HUDEP-2 (cell line): ENCODE data around the gene MRC2.
"Not testable (repeated sequence)": the region's sequence is repeated elsewhere in the genome, so short reads cannot be mapped to it uniquely, and the experiment has no call there.

Experiments used
- DNase-seq, 76 experiments: peaks; one replicate each; lab custom pipeline; 2025; ENCODE audit not compliant: unreplicated experiment in 76 of 76; lab: John Stamatoyannopoulos, UW

MRC2 gene

GRCh38 chr17:62696726-62697490, 69.4 kb downstream of the MRC2 start:
- DNase-seq: no peak

DNA sequence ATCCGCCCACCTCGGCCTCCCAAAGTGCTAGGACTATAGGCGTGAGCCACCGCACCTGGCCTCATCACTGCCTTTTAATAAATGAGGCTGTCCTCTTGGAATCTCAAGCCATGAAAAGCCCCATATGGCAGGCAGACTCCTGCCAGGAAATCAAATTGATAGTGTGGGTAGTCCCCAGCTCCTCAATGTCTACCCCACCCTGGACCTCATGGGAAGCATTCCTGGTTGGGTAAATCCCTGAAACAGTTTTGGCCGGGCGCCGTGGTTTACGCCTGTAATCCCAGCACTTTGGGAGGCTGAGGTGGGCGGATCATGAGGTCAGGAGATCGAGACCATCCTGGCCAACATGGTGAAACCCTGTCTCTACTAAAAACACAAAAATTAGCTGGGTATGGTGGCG, 71.0 kb downstream of the MRC2 start:
- not testable (repeated sequence) for DNase-seq

GRCh38 chr17:62700964-62701705, 73.7 kb downstream of the MRC2 start:
- no peak for DNase-seq

DNA sequence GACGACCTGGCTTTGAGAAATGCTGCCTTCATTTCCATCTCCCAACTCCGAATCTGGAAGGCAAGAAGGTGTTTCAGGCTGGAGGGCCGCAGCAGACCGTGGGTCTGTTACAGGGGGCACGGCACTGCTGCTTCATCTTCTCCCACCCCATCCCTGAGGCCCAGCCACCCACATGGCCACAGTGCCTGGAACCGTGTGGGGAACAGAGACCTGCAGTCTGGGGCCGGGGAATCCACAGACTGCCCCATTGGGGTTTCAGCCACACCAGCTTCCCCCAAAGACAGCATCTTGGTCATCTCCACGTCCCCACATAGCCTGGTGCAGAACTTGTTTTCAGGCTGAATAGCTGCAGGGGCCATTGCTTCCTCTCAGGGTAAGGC, 74.2 kb downstream of the MRC2 start:
- DNase-seq: no peak

GRCh38 chr17:62702746-62703260, 75.3 kb downstream of the MRC2 start:
- DNase-seq: no peak

DNA sequence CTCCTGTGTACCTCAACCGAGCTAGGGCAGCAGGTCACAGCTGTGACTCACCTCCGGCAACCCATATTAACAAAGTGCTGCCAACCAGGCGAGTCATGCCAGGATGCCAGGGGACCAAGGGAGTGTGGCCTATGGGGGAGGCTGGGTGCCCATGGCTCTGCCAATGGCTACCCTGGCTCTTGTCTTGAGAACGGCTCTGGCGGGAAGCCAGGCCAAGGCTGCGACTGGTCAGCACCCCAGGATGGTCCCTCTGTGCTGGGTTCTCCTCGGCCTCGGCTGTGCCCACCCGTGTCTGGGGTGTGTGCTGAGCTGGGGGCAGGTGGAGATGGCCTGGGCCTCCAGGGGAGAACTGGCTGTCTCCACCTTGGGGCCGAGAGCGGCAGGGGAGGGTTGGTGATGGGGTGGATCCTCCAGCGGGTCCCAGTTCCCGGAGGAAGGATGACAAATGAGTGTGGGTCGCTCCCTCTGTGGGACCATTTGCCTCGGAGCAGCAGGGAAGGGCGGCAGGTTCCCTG, 75.8 kb downstream of the MRC2 start:
- DNase-seq: no peak

- peak in 52 of 76 experiments; percentile 1 to 71 (median 34) for DNase-seq
These were observed 76.4 kb downstream of the MRC2 start for GRCh38 chr17:62703776-62704380.

- DNase-seq: no peak
These were observed 77.0 kb downstream of the MRC2 start for GRCh38 chr17:62704381-62704971.

DNA sequence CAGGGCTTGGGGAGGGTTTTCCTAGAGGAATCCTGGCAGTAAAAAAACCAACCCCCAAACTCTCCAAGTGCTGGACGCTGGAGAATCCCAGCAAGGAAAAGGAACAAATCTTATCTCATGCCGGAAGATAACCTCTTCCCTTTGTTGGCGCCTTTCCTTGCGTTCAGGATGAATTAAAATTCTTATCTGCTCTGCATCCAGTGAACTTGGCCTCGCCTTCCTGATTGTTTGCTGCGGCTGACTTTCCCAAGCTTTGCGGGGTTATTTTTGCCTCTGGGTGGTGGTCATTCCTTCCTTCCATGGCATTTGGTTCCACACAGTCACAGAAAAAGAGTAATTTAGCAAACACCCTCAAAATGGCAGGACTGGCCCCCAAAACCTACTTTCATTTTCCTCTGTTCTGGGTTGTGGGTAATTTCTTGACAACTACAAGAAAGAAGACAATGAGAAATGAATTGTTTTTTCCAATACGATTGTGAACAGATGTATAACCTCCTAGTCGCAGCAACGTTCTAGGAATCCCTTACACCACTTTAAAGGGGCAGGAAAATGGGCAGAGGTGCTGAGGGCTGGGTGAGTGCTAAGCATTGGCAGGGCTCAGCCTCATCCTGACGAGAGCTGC, 77.8 kb downstream of the MRC2 start:
- DNase-seq: no peak

DNA sequence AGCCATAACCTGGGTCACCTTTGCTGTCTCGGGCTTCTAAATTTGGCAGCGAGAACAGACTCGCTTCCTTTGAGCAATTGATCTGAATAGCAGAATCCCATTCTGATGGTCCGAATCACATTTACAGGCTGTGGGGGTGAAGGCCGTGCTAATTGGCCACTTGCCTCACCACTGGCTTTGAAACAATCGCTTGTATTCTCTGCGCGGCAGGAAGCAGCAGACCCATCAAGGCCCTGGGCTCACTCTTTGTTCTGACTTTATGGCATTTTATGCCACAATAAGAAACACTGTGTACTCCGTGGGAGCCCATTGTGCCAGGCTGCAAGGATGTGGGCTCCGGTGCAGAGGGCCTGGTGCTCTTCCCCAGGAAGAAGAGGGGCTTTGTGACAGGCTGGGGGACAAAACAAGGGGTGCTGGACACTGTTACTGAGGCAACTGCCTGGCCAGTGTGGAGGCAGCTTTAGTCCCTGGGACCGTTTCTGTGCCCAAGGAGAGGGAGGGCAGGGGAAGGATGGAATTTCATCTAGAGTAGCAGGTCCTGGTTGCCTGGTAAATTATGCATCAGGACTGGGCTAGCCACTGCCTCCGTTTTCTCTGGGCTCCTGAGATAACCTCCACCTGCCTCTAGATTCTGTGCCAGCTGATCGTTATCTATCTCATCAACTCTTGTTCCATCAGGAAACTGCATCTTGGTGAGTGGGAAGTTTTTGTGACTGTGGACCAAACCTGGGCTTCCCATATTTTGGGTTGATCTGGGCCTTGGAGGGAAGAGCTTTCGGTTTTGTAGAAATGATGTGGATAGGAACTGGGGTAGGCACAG, 78.5 kb downstream of the MRC2 start:
- no peak for DNase-seq

- DNase-seq: no peak
These were observed 79.3 kb downstream of the MRC2 start for GRCh38 chr17:62706598-62707424.

- no peak for DNase-seq
These were observed 79.9 kb downstream of the MRC2 start for GRCh38 chr17:62707425-62707739.

DNA sequence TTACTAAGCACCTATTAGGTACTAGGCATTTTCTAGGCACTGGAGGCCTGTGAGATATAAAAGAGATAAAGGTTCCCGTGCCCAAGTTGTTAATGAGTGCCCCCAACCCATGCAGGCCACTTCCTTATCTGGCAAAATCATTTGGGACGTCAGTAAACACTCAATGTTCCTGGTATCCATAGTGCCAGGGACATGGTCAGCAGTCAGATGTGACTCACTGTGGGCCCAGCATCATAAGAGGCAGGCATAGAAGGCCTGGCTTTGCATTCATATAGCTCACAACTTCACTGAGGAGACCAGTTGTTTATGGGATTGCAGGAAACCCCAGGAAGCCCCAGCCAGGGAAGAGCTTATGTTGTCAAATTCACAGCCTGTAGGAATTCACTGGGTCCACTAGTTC, 81.1 kb downstream of the MRC2 start:
- DNase-seq: no peak

DNA sequence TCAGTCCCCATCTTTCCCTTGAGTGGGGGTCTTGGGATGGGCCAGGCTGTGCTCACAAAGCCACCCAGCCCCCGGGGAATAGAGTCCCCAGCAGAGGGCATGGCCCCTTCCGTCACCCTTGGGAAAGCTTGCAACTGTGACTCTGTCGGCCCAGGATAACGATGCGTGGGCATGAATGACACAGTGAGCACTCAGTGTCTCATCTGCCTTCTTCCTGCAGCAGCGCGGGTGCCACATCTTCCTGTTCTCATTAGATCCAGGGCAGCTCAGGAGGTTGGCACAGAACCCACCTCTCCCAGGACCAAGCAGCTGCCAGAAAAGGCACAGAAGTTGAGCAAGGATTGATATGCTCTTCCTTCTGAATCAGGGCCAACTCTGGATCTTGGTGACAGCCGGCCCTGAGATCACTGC, 84.7 kb downstream of the MRC2 start:
- no peak for DNase-seq

- no peak for DNase-seq
These were observed 85.8 kb downstream of the MRC2 start for GRCh38 chr17:62713086-62713881.

GRCh38 chr17:62714016-62714777, 86.7 kb downstream of the MRC2 start:
- DNase-seq: no peak

GRCh38 chr17:62715882-62716390, 88.5 kb downstream of the MRC2 start:
- no peak for DNase-seq
